Left ventricle myocardium inferior (tissue), 1 donor: ENCODE results near the gene WDR20. TPM values are rescaled to one million over a fixed set of nuclear protein-coding genes. Genes with fewer than 3 reads are reported as not detected.

Experiments
- DNase-seq: peaks from one replicate; pipeline ENCODE4 v3.0.0-alpha.2; 2020
- H3K27ac ChIP-seq: fragments of 200-600 bp; replicated peaks from 2 replicates; pipeline ENCODE4 v1.8.0; 2021
- H3K27me3 ChIP-seq: fragments of 200-600 bp; 2 replicates; pipeline ENCODE4 v1.8.0; 2021; ENCODE audit warnings: low read depth
- H3K36me3 ChIP-seq: fragments of 200-600 bp; 2 replicates; pipeline ENCODE4 v1.8.0; 2021
- H3K4me1 ChIP-seq: fragments of 200-600 bp; 2 replicates; pipeline ENCODE4 v1.8.0; 2021
- H3K4me3 ChIP-seq: fragments of 200-600 bp; 2 replicates; pipeline ENCODE4 v1.8.0; 2021; ENCODE audit warnings: mild to moderate bottlenecking, moderate library complexity
- H3K9me3 ChIP-seq: fragments of 200-600 bp; replicated peaks from 2 replicates; pipeline ENCODE4 v1.8.0; 2021
- intact Hi-C: fragments of 100-400 bp; cut with micrococcal nuclease; formaldehyde crosslinking; loops from one replicate; pipeline ENCODE4 v1.11.0; 2022
- total RNA-seq: library from RNA; stranded (reverse); fragmentation: NEBNext Ultra II Directional; extraction: Animal tissue kit (Norgen Biotek cat#: 25700); gene quantifications from one replicate; pipeline ENCODE4 v1.2.1, GENCODE V29; 2021
- TF ChIP-seq, protein P1 (sequence below): fragments of 200-600 bp; IDR thresholded peaks from 2 replicates; pipeline ENCODE4 v1.8.0; 2021; ENCODE audit warnings: antibody characterized with exemption, mild to moderate bottlenecking, borderline replicate concordance
- donor health status: DM: no; HTN: yes; CAD: no; lungs with severe emphysema.

Gene WDR20
- total RNA-seq, 1 donor from 2014 or later, result 20.9 TPM

- intact Hi-C loops, result no loop called here
- Histone ChIP-seq H3K4me1 (peaks cover 47% of the 10 kb centered on the region), H3K36me3 (peaks cover 45% of the 10 kb centered on the region), H3K9me3 (no peaks in the 10 kb centered on the region), H3K27ac (no peak overlapping the region), H3K27me3 (no peaks in the 10 kb centered on the region), H3K4me3 (no peak overlapping the region)
- TF ChIP-seq, protein P1, sequence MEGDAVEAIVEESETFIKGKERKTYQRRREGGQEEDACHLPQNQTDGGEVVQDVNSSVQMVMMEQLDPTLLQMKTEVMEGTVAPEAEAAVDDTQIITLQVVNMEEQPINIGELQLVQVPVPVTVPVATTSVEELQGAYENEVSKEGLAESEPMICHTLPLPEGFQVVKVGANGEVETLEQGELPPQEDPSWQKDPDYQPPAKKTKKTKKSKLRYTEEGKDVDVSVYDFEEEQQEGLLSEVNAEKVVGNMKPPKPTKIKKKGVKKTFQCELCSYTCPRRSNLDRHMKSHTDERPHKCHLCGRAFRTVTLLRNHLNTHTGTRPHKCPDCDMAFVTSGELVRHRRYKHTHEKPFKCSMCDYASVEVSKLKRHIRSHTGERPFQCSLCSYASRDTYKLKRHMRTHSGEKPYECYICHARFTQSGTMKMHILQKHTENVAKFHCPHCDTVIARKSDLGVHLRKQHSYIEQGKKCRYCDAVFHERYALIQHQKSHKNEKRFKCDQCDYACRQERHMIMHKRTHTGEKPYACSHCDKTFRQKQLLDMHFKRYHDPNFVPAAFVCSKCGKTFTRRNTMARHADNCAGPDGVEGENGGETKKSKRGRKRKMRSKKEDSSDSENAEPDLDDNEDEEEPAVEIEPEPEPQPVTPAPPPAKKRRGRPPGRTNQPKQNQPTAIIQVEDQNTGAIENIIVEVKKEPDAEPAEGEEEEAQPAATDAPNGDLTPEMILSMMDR, result no peak
- no peak for DNase-seq
Measured at GRCh38 chr14:102212356-102212755, 72.7 kb downstream of the WDR20 start.

- peaks cover 52% of the 10 kb centered on the region for H3K4me1 ChIP-seq
- no peaks in the 10 kb centered on the region for H3K9me3 ChIP-seq
- H3K4me3 ChIP-seq, result no peak overlapping the region
- intact Hi-C loops, result no loop called here
- H3K36me3 ChIP-seq, result peaks cover 41% of the 10 kb centered on the region
- TF ChIP-seq, protein P1, result no peak
- no peaks in the 10 kb centered on the region for H3K27me3 ChIP-seq
- no peak overlapping the region for H3K27ac ChIP-seq
- DNase-seq, result no peak
Measured at GRCh38 chr14:102212845-102213244, 73.1 kb downstream of the WDR20 start.

GRCh38 chr14:102213470-102213869, 73.8 kb downstream of the WDR20 start:
- Histone ChIP-seq H3K4me3 (no peak overlapping the region), H3K9me3 (no peaks in the 10 kb centered on the region), H3K4me1 (peaks cover 58% of the 10 kb centered on the region), H3K27ac (no peak overlapping the region), H3K36me3 (peaks cover 41% of the 10 kb centered on the region), H3K27me3 (no peaks in the 10 kb centered on the region)
- intact Hi-C loops, result no loop called here
- TF ChIP-seq, protein P1, result no peak
- no peak for DNase-seq

- Histone ChIP-seq H3K4me1 (peaks cover 59% of the 10 kb centered on the region), H3K36me3 (peaks cover 34% of the 10 kb centered on the region), H3K27ac (peak overlapping the region; percentile 82), H3K27me3 (no peaks in the 10 kb centered on the region), H3K4me3 (no peak overlapping the region), H3K9me3 (no peaks in the 10 kb centered on the region)
- TF ChIP-seq, protein P1, result no peak
- no peak for DNase-seq
- intact Hi-C loops, result no loop called here
Measured at GRCh38 chr14:102213984-102214658, 74.4 kb downstream of the WDR20 start.

- Histone ChIP-seq H3K27me3 (no peaks in the 10 kb centered on the region), H3K9me3 (no peaks in the 10 kb centered on the region), H3K4me1 (peaks cover 54% of the 10 kb centered on the region), H3K27ac (peak overlapping the region; percentile 82), H3K4me3 (peak overlapping the region; percentile 37), H3K36me3 (peaks cover 26% of the 10 kb centered on the region)
- intact Hi-C loops, result no loop called here
- TF ChIP-seq, protein P1, result no peak
- DNase-seq, result no peak
Measured at GRCh38 chr14:102215071-102215470, 75.4 kb downstream of the WDR20 start.
